ENCODE measurements around the gene B4GALNT2.

- TF ChIP-seq POLR2AphosphoS5 (IDR thresholded peaks at IDR 0.05; ENCODE audit: low read depth, low read length) = no peak
- TF ChIP-seq POLR2A (IDR thresholded peaks at IDR 0.05; ENCODE audit: low read depth, low read length) = no peak
- TF ChIP-seq TAF1 (IDR thresholded peaks at IDR 0.05; ENCODE audit: low read depth, low read length) = no peak
- TF ChIP-seq SPI1 (IDR thresholded peaks at IDR 0.05; ENCODE audit: low read depth, low read length) = no peak
These were observed 90.6 kb downstream of the B4GALNT2 start for GRCh38 chr17:49223168-49223516.
